NCI-H146 (cell line): ENCODE results near the gene NAT8.
"Not testable (repeated sequence)": the region's sequence is repeated elsewhere in the genome, so short reads cannot be mapped to it uniquely, and the experiment has no call there.

Experiments
- DNase-seq: peaks from one replicate; lab custom pipeline; 2025; lab: John Stamatoyannopoulos, UW

Gene NAT8

GRCh38 chr2:73636977-73637376, 5.2 kb downstream of the NAT8 start:
- DNase-seq, result not testable (repeated sequence)

DNA sequence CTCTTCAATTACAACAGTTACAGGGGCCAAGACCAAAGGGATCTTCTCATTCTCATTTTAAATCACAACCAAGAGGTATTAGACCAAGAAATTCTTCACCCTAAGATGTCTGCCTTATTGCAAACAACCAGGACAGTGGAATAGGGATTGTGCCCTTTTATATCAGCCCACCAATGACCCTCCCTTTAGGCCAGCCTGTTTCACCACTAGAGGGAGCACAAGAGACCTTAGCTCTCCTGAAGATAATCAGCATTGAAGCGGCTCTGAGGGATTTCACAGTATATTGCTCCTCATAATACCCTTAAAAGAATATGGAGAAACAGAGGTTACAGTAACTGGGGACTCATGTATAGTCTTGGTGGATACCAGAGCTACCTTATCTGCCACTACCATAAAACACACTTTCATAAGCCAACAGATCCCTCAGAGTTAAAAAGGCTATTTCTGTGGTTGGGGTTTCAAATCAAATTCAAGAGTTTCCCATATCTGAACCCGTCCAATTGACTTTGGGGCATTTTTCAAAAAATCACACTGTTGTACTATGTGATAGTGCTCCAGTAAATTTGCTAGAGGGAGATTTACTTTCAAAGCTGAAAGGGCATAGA, 11.5 kb downstream of the NAT8 start:
- DNase-seq, result not testable (repeated sequence)

DNA sequence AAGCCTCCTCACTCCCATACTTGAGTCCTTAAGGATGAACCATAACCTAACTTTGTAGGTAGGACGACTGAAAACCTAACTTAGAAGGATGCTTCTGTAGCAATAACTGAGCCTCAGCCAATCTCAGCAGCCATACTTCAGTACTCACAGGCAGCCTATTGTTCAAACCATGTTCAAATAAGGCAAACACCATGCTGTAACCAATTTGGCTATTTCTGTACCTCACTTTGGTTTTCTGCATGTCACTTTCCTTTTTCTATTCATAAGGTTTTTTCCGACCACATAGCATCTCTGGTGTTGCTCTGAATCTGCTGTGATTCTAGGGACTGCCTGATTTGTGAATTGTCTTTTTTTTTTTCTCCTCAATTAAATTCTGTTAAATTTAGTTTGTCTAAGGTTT, 13.7 kb downstream of the NAT8 start:
- DNase-seq, result not testable (repeated sequence)

- not testable (repeated sequence) for DNase-seq
Observed at GRCh38 chr2:73626237-73626636, 16.0 kb downstream of the NAT8 start.

- DNase-seq, result not testable (repeated sequence)
Observed at GRCh38 chr2:73624625-73625024, 17.6 kb downstream of the NAT8 start.

GRCh38 chr2:73624036-73624435, 18.2 kb downstream of the NAT8 start:
- DNase-seq, result not testable (repeated sequence)

GRCh38 chr2:73619925-73620324, 22.3 kb downstream of the NAT8 start:
- peak; percentile 14 for DNase-seq

- DNase-seq, result no peak
Observed at GRCh38 chr2:73614997-73615396, 27.2 kb downstream of the NAT8 start.

GRCh38 chr2:73614105-73614504, 28.1 kb downstream of the NAT8 start:
- no peak for DNase-seq

GRCh38 chr2:73611867-73612266, 30.4 kb downstream of the NAT8 start:
- DNase-seq, result no peak

DNA sequence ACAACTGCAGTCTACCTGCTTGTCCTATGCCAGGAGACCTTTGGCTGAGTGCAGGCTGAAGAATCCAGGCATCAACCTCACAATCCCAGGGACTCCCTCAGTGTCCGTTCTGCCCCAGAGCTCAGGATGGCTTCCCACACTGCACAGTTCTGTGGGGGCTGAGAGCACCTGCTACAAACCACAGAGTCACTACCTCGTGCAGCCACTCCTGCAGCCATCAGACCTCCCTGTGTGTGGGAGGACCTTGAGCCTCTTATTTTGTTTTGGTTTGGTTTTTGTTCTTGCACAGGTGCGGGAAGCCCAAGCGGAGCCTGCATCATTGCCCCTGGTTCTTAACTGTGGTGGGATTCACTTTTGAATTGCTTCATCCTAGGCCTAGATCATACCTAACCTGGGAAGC, 31.0 kb downstream of the NAT8 start:
- no peak for DNase-seq

- no peak for DNase-seq
Observed at GRCh38 chr2:73610111-73610510, 32.1 kb downstream of the NAT8 start.

DNA sequence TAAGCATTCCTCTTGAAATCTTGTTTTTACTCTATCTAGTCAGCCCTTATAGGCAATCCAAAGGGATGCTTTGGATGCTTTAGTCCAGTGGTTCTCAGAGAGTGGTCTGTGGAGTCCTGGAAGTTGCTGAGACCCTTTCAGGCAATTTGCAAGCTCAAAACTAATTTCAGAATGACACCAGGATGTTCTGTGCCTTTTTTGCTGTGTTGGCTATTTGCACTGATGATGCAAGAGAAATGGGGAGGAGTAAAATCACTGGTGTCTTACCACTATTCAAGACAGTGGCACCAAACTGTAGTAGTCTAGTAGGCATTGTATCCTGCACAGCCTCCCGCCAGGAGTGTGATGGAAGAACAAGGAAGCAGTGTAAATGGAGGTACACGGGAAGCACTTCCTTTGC, 37.6 kb downstream of the NAT8 start:
- not testable (repeated sequence) for DNase-seq

- not testable (repeated sequence) for DNase-seq
Observed at GRCh38 chr2:73603099-73603588, 39.1 kb downstream of the NAT8 start.

DNA sequence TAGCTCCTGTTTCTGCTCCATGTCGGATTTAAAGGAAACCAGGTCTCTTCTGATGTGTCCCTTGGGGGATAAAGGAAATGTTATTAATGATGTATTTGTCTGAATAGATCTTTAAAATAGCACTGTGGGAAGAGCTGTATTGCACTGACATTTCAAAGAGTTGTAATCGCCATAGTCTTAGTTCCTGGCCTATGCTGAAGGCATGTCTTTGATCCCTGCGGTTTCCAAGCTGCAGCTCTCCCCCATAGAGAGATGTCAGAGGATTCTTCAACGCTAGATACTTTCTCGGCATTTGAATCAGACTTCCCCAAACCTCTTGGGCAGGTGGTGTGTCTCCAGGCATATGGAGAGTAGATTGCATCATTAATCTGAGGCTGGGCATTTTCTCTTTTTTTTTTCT, 40.4 kb downstream of the NAT8 start:
- no peak for DNase-seq

- no peak for DNase-seq
Observed at GRCh38 chr2:73594251-73594650, 48.0 kb downstream of the NAT8 start.

- DNase-seq, result no peak
Observed at GRCh38 chr2:73593680-73594079, 48.5 kb downstream of the NAT8 start.
